GM12873 (cell line): ENCODE results near the gene PRKAG2.

ENCODE experiments used
- TF ChIP-seq, protein P1 (sequence below): IDR thresholded peaks from 2 replicates; pipeline ENCODE4 v1.5.1; 2012; ENCODE audit warnings: low read depth, mild to moderate bottlenecking, moderate library complexity, low read length, control low read depth; ENCODE audit not compliant: insufficient read depth; ENCODE audit errors: missing control alignments

PRKAG2 gene

DNA sequence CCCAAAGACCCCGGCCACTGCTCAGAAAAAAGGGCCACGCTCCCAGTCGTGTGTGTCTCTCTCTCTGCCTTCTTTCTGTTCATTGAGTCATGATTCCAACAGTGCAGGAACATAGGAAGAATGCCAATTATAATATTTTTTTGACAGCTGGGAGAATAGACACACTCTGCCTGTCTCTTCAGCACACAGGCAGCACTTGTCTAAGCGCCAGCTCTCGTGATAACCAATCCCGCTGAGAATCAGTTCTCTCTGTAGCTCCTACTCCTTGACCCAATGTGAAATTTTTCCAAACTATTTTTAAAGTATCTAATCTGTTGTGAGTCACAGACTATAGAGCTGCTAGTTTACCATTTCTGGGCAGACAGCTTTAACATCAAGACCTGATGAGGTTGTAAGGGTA, 211.5 kb downstream of the PRKAG2 start:
- TF ChIP-seq, protein P1, sequence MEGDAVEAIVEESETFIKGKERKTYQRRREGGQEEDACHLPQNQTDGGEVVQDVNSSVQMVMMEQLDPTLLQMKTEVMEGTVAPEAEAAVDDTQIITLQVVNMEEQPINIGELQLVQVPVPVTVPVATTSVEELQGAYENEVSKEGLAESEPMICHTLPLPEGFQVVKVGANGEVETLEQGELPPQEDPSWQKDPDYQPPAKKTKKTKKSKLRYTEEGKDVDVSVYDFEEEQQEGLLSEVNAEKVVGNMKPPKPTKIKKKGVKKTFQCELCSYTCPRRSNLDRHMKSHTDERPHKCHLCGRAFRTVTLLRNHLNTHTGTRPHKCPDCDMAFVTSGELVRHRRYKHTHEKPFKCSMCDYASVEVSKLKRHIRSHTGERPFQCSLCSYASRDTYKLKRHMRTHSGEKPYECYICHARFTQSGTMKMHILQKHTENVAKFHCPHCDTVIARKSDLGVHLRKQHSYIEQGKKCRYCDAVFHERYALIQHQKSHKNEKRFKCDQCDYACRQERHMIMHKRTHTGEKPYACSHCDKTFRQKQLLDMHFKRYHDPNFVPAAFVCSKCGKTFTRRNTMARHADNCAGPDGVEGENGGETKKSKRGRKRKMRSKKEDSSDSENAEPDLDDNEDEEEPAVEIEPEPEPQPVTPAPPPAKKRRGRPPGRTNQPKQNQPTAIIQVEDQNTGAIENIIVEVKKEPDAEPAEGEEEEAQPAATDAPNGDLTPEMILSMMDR, result no peak

DNA sequence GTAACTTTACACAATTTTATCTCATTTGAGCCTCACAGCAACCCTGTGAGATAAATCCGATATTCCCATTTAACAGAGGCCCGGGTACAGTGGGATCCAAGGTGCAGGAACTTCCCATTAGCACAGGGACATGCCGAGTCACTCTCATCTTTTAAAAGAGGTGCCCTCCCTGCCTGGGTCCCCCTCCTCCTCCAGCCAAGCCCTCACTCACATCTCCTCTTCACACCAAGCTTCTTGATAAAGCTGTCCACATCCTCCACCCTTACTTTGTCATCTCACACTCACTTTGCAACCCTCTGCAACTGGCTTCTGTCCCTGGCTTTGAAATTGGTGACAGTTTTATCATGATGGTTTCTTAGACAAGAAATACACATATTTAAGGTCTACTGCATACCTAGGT, 212.6 kb downstream of the PRKAG2 start:
- TF ChIP-seq, protein P1, result no peak

DNA sequence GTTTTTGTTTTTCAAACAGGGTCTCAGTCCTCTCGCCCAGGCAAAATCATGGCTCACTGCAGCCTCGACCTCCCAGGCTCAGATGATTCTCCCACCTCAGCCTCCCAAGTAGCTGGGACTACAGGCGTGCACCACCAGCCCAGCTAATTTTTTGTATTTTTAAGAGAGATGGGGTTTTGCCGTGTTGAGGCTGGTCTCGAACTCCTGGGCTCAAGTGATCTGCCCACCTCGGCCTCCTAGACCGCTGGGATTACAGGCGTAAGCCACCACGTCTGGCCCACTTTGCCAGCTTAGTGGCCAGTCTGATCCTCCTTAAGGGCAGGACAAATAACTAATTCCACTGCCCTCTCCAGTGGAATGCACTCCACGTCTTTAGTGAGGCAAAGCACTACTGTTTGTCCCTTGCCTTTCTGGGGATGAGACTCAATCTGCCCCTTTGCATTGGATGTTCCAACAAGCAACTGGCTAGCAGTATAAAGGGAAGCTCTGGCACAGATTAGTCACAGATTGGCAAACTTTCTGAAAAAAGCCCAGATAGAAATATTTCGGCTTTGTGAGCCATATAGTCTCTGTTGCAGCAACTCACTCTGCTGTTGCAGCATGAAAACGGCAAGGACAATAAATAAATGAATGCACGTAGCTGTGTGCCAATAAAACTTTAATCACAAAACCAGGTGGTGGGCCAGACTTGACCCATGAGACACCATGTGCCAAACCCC, 213.4 kb downstream of the PRKAG2 start:
- TF ChIP-seq, protein P1, result no peak

DNA sequence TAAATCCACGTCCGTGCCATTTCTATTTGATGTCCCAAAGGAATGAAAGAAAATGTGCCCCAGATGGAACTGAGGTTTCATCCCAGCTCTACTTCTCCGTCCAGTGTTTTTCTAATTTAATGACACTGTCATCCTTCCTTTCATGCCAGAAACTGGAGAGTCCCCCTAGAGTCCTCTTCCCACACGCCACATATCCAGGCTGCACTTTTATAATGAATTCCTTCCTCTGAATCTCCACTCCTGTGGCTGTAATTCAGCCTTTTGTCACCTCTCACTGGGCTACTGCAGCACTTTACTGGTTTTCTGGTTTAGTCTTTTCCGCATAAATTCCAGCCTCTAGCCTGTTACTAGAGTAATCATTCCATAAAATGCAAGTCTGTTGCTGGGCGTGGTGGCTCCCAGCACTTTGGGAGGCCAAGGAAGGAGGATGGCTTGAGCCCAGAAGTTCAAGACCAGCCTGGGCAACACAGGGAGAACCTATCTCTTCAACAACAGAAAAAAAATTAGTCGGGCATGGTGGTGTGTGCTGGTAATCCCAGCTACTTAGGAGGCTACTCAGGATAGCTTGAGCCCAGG, 214.6 kb downstream of the PRKAG2 start:
- TF ChIP-seq, protein P1, result no peak

DNA sequence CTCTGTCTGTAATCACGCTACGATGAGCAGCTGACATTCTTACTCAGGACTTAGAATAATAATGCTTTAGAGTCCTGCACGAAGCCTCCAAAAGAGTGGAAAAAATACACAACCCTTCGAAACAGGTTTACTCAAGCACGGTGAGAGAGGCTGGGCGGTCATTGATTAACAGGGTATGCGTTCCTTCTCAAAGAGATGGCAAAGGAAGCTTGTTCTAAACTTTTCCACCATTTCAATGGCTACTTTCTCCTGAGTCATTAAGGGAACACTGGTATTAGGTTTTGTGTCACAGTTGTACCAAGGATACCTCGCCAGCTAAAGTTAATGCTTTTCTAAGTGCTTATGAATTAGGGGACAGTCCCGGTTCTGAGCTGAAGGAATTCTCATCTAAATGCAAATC, 215.3 kb downstream of the PRKAG2 start:
- TF ChIP-seq, protein P1, result no peak

DNA sequence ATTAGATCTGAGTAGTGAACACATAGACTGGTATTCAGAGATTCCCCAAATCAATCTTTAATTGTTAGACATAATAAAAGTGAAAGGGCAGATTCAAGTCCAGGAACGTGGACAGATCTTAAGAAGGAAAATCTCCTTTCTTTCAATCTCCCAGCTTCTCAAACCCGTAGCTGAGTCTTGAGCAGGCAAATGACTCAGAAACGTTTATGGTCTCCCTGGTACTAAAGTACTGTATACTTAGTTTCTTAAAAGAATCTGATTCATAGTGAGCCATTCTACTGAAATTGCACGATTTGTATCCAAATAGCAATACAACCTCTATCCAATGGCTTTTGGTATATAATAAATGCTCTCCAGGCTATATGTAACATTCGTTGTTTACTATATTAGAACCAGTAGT, 216.8 kb downstream of the PRKAG2 start:
- TF ChIP-seq, protein P1, result no peak

DNA sequence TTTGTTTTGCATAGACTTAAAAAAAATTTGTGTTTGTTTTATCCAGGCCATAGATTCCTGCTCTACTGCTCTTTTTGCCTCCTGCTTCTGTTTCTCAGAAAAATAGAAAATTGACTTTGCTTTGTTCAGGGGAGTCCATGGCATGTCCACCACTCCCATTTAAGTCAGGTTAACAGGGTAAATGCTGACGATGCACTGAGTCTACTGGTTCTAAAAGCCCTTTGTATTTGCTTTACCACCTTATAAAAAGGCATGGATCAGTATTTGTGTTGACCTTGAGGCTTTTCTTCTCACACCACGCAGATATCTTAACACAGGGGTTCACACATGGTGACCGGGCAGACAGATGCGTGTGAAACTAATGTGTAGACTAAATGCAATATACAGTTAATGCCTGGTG, 217.7 kb downstream of the PRKAG2 start:
- TF ChIP-seq, protein P1, result no peak
